CD8-positive, alpha-beta memory T cell (primary cell): ENCODE measurements around the gene C10orf90. TPM values are rescaled to one million over a fixed set of nuclear protein-coding genes. Genes with fewer than 3 reads are reported as not detected.

Experiments
- CTCF ChIA-PET: fragments of 350-600 bp; sonication (Branson Sonifier 250); formaldehyde crosslinking; loops from one replicate; lab custom pipeline; 2021; ENCODE audit warnings: antibody characterized with exemption; lab: Charles Lee
- POLR2A ChIA-PET: fragments of 350-600 bp; sonication (Branson Sonifier 250); formaldehyde crosslinking; loops from one replicate; lab custom pipeline; 2021; ENCODE audit warnings: antibody characterized with exemption; lab: Charles Lee
- DNase-seq, 5 donors: peaks; one replicate each; pipeline versions ENCODE4 v3.0.0 to v3.0.0-alpha.2; 2020 to 2022; ENCODE audit warnings: mixed read lengths in 1 of 5
- H3K27ac ChIP-seq: one replicate; pipeline ENCODE4 v1.7.0; 2013; ENCODE audit warnings: low read depth, mild to moderate bottlenecking, low read length, moderate library complexity
- H3K27me3 ChIP-seq: 2 replicates; pipeline ENCODE4 v1.7.0; 2013; ENCODE audit warnings: low read length, mild to moderate bottlenecking; ENCODE audit not compliant: insufficient read depth, poor library complexity, severe bottlenecking
- H3K36me3 ChIP-seq: 2 replicates; pipeline ENCODE4 v1.7.0; 2013; ENCODE audit warnings: mild to moderate bottlenecking, low read length, moderate library complexity; ENCODE audit not compliant: insufficient read depth
- H3K4me1 ChIP-seq: 2 replicates; pipeline ENCODE4 v1.7.0; 2013; ENCODE audit warnings: mild to moderate bottlenecking, low read length, moderate library complexity; ENCODE audit not compliant: insufficient read depth
- H3K4me3 ChIP-seq: 2 replicates; pipeline ENCODE4 v1.7.0; 2013; ENCODE audit warnings: mild to moderate bottlenecking, low read length
- H3K9me3 ChIP-seq: 2 replicates; pipeline ENCODE4 v1.7.0; 2013; ENCODE audit warnings: mild to moderate bottlenecking, low read length
- H3K27ac Mint-ChIP-seq, 8 donors: one replicate each; pipeline ENCODE4 v1.8.0; 2020 to 2021; ENCODE audit warnings: mixed read lengths in 8 of 8, mild to moderate bottlenecking in 6 of 8, inconsistent platforms in 3 of 8, moderate library complexity in 3 of 8
- H3K27me3 Mint-ChIP-seq, 2 donors: one replicate each; pipeline ENCODE4 v1.8.0; 2020 to 2021; ENCODE audit warnings: mixed read lengths in 2 of 2, mild to moderate bottlenecking in 1 of 2, moderate library complexity in 1 of 2
- H3K36me3 Mint-ChIP-seq, 3 donors: one replicate each; pipeline ENCODE4 v1.8.0; 2020 to 2021; ENCODE audit warnings: mixed read lengths in 3 of 3, inconsistent platforms in 1 of 3, mild to moderate bottlenecking in 1 of 3
- H3K4me1 Mint-ChIP-seq, 3 donors: one replicate each; pipeline ENCODE4 v1.8.0; 2020 to 2021; ENCODE audit warnings: mixed read lengths in 3 of 3, inconsistent platforms in 1 of 3, mild to moderate bottlenecking in 1 of 3
- H3K4me3 Mint-ChIP-seq, 7 donors: one replicate each; pipeline ENCODE4 v1.8.0; 2020 to 2021; ENCODE audit warnings: mixed read lengths in 7 of 7, mild to moderate bottlenecking in 6 of 7, moderate library complexity in 4 of 7, inconsistent platforms in 2 of 7
- H3K9me3 Mint-ChIP-seq, 5 donors: one replicate each; pipeline ENCODE4 v1.8.0; 2020 to 2022; ENCODE audit warnings: mixed read lengths in 5 of 5, mild to moderate bottlenecking in 3 of 5, moderate library complexity in 2 of 5, inconsistent platforms in 1 of 5
- polyA plus RNA-seq: library from polyadenylated mRNA; unstranded; fragments of 300-500 nt; fragmentation: Illumina TruSeq; gene quantifications from one replicate; pipeline ENCODE4 v1.2.3, GENCODE V29; 2021
- total RNA-seq, 2 experiments: library from RNA; stranded (reverse); gene quantifications; one replicate each; pipeline ENCODE4 v1.2.3, GENCODE V29; 2021

Gene C10orf90
- total and polyA plus RNA-seq, 3 experiments from 2014 or later = not detected

DNA sequence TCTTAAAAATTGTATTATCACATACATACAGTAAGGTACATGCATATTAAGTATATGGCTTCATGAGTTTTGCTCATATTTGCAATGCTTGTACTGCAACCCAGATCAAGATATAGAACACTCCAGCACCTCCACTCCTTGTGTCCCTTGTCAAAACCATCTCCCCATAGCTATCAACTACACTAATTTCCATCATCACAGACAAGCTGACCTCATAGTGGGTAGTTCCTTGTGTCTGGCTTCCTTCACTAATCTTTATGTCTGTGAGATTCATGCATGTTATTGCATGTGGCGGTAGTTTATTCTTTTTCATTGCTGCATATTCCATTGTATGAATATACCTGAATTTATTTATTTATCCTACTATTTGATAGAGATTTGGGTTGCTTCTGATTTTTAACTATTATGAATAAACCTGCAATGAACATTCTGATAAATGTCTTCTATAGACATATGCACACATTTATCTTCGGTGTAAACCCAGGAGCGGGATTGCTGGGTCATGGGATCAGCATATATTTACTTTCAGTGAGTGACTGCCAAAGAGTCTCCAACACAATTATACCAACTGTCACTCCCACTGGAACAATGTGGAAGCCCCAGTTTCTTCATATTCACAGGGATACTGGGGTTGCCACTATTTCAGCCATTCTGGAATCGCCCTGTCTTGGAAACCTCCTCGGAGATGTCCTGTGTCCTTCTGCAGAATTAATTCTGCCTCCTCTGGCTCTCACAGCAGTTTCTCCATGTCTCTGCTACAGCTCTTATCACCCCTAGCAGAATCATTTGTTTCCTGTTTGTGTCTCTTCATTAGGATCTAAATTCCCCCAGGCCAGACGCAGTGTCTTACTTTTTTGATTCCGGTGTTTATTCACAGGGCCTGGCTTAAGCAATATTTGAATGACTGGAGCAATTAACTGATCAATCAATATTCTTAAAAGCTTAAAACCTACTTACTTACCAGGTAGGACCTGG lies 267.5 kb downstream of the C10orf90 start:
- no peaks in the 10 kb centered on the region for H3K36me3 ChIP-seq
- no peaks in the 10 kb centered on the region for H3K27me3 ChIP-seq
- Mint-ChIP-seq H3K36me3 (no peaks in the 10 kb centered on the region), H3K4me3 (no peak overlapping the region), H3K27ac (no peak overlapping the region), H3K27me3 (no peaks in the 10 kb centered on the region), H3K4me1 (peaks cover 0 to 4% (median 3%) of the 10 kb centered on the region in 3 donors), H3K9me3 (peaks cover 0 to 3% (median 0%) of the 10 kb centered on the region in 5 donors)
- ChIA-PET POLR2A (no interaction called here), CTCF (no interaction called here)
- no peak overlapping the region for H3K4me3 ChIP-seq
- no peaks in the 10 kb centered on the region for H3K4me1 ChIP-seq
- DNase-seq = no peak
- H3K27ac ChIP-seq = no peak overlapping the region
- H3K9me3 ChIP-seq = no peaks in the 10 kb centered on the region

- Mint-ChIP-seq H3K9me3 (peaks cover 0 to 7% (median 1%) of the 10 kb centered on the region in 5 donors), H3K4me1 (peaks cover 0 to 6% (median 4%) of the 10 kb centered on the region in 3 donors), H3K27me3 (no peaks in the 10 kb centered on the region), H3K27ac (no peak overlapping the region), H3K36me3 (peaks cover 0 to 3% (median 0%) of the 10 kb centered on the region in 3 donors), H3K4me3 (no peak overlapping the region)
- CTCF ChIA-PET = no interaction called here
- Histone ChIP-seq H3K36me3 (no peaks in the 10 kb centered on the region), H3K27ac (no peak overlapping the region), H3K4me3 (no peak overlapping the region), H3K27me3 (no peaks in the 10 kb centered on the region), H3K4me1 (no peaks in the 10 kb centered on the region), H3K9me3 (no peaks in the 10 kb centered on the region)
- DNase-seq = no peak
- POLR2A ChIA-PET = no interaction called here
These were observed 269.9 kb downstream of the C10orf90 start for GRCh38 chr10:126400641-126401040.

DNA sequence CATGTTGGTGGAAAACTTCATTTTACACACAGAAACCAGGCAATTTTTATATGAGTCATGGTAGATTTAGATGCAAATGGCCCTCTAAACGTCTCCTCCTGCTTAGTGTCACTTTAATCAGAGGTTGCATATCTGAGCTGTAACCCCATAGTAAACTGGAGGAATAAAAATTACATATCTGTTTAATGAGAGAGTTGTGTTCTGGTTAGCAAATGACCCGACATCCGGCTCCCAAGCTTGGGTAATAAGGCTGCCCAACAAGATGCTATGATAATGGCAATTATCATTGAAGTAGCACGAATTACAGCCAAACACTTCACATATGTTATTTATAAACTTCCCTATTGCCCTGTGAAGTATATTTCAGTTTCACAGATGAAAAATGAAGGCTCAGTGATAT lies 271.6 kb downstream of the C10orf90 start:
- POLR2A ChIA-PET = no interaction called here
- Histone ChIP-seq H3K36me3 (no peaks in the 10 kb centered on the region), H3K4me3 (no peak overlapping the region), H3K4me1 (no peaks in the 10 kb centered on the region), H3K9me3 (no peaks in the 10 kb centered on the region), H3K27me3 (no peaks in the 10 kb centered on the region), H3K27ac (no peak overlapping the region)
- H3K4me1 Mint-ChIP-seq = peaks cover 0 to 6% (median 4%) of the 10 kb centered on the region in 3 donors
- peak overlapping the region in 2 of 7 donors; percentile 20 to 30 for H3K4me3 Mint-ChIP-seq
- H3K36me3 Mint-ChIP-seq = peaks cover 0 to 3% (median 0%) of the 10 kb centered on the region in 3 donors
- no peak for DNase-seq
- no peaks in the 10 kb centered on the region for H3K27me3 Mint-ChIP-seq
- CTCF ChIA-PET = no interaction called here
- peaks cover 0 to 14% (median 3%) of the 10 kb centered on the region in 5 donors for H3K9me3 Mint-ChIP-seq
- H3K27ac Mint-ChIP-seq = peak overlapping the region in 1 of 8 donors; percentile 27

- Histone ChIP-seq H3K27me3 (no peaks in the 10 kb centered on the region), H3K27ac (no peak overlapping the region), H3K36me3 (no peaks in the 10 kb centered on the region), H3K9me3 (no peaks in the 10 kb centered on the region), H3K4me1 (no peaks in the 10 kb centered on the region), H3K4me3 (no peak overlapping the region)
- ChIA-PET POLR2A (no interaction called here), CTCF (no interaction called here)
- H3K27ac Mint-ChIP-seq = peak overlapping the region in 6 of 8 donors; percentile 44 to 92 (median 74)
- DNase-seq = no peak
- peaks cover 0 to 3% (median 0%) of the 10 kb centered on the region in 3 donors for H3K36me3 Mint-ChIP-seq
- peak overlapping the region in 5 of 7 donors; percentile 4 to 69 (median 50) for H3K4me3 Mint-ChIP-seq
- peaks cover 0 to 6% (median 4%) of the 10 kb centered on the region in 3 donors for H3K4me1 Mint-ChIP-seq
- no peaks in the 10 kb centered on the region for H3K27me3 Mint-ChIP-seq
- peaks cover 0 to 14% (median 3%) of the 10 kb centered on the region in 5 donors for H3K9me3 Mint-ChIP-seq
These were observed 272.1 kb downstream of the C10orf90 start for GRCh38 chr10:126398383-126398743.

DNA sequence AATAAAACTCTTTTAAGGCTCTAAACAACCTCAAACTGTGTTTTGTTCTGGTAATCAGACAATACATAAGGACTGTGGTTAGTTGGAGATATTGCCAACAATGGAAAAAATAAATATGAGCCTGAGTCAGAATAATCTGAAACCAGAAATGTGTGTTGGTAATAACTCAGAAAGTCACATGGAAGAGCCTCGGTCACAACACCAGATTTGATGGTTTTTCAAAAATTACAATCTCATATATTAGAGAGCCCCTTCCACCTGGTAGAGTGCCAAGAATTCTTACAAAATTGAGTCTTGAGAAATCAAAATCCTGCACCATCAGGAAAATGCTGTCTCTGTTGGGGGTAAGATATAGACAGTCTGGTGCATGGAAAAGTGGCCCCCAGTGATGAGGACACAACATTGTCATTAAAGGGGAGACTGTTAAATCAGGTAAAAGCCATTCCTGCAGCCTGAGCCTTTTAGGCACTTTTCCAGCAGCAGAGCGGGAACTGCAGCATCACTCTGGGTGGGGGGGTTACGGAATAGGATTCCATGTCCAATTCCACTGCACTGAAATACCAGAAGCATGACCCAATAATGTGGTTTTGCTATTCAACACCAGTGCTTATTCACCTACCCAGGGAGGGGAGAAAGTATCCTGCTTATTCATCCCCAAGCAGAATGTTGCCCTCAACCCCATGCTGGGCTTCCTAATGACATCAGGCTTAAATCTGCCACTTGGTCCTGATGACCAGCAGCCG lies 272.7 kb downstream of the C10orf90 start:
- Mint-ChIP-seq H3K36me3 (peaks cover 0 to 3% (median 0%) of the 10 kb centered on the region in 3 donors), H3K27ac (peak overlapping the region in 6 of 8 donors; percentile 44 to 92 (median 74)), H3K4me3 (peak overlapping the region in 1 of 7 donors; percentile 65), H3K9me3 (peaks cover 0 to 14% (median 3%) of the 10 kb centered on the region in 5 donors), H3K27me3 (no peaks in the 10 kb centered on the region), H3K4me1 (peaks cover 0 to 6% (median 4%) of the 10 kb centered on the region in 3 donors)
- H3K27ac ChIP-seq = no peak overlapping the region
- no peaks in the 10 kb centered on the region for H3K27me3 ChIP-seq
- no peak overlapping the region for H3K4me3 ChIP-seq
- DNase-seq = no peak
- no peaks in the 10 kb centered on the region for H3K9me3 ChIP-seq
- no peaks in the 10 kb centered on the region for H3K36me3 ChIP-seq
- ChIA-PET POLR2A (no interaction called here), CTCF (no interaction called here)
- no peaks in the 10 kb centered on the region for H3K4me1 ChIP-seq

DNA sequence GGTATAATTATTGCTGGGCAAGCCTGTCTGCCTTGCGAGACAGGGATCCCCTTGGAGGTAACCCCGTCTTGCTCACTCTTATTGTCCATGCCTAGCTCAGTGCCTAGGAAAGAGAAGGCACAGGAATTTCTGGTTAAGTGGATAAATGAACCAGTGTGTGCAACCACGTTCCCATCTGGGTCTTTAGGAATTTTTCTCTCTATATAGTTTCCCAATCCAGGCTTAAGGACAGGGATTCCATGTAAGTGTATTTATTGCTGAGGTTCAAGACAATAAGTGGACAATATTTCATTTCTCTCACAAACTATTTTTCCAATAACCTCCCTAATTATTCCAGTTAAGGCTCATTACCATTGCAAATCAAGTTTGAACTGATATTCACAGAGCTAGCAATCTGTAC lies 273.3 kb downstream of the C10orf90 start:
- DNase-seq = no peak
- Mint-ChIP-seq H3K27me3 (peaks cover 0 to under 1% of the 10 kb centered on the region in 2 donors), H3K27ac (peak overlapping the region in 3 of 8 donors; percentile 12 to 52 (median 32)), H3K36me3 (peaks cover 0 to 3% (median 0%) of the 10 kb centered on the region in 3 donors), H3K9me3 (peaks cover 0 to 14% (median 3%) of the 10 kb centered on the region in 5 donors), H3K4me3 (no peak overlapping the region), H3K4me1 (peaks cover 0 to 6% (median 4%) of the 10 kb centered on the region in 3 donors)
- H3K9me3 ChIP-seq = no peaks in the 10 kb centered on the region
- POLR2A ChIA-PET = no interaction called here
- H3K27ac ChIP-seq = no peak overlapping the region
- no peaks in the 10 kb centered on the region for H3K36me3 ChIP-seq
- no peaks in the 10 kb centered on the region for H3K27me3 ChIP-seq
- CTCF ChIA-PET = no interaction called here
- no peak overlapping the region for H3K4me3 ChIP-seq
- no peaks in the 10 kb centered on the region for H3K4me1 ChIP-seq

DNA sequence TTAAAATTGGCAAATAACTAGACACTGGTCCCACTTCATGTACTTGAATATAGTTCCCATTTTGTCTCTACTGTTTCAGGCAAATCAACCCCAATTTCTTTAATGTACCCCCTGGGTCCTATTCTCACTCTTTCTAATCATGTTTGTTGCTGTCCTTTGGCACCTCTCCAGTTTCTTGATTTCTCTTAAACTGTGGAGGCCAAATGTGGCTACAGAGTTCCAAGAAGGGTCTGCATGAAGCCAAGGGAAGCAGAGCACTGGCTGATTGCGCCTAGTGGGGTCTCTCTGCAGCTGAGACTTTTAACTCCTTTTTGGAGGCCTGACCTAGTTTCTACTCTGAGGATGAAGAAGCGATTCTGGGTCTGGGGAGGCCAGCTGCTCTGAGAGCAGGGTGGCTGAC lies 275.5 kb downstream of the C10orf90 start:
- POLR2A ChIA-PET = no interaction called here
- Histone ChIP-seq H3K27me3 (no peaks in the 10 kb centered on the region), H3K4me1 (no peaks in the 10 kb centered on the region), H3K36me3 (no peaks in the 10 kb centered on the region), H3K9me3 (no peaks in the 10 kb centered on the region), H3K27ac (no peak overlapping the region), H3K4me3 (no peak overlapping the region)
- H3K9me3 Mint-ChIP-seq = peaks cover 2 to 20% (median 6%) of the 10 kb centered on the region in 5 donors
- peaks cover 0 to 3% of the 10 kb centered on the region in 2 donors for H3K27me3 Mint-ChIP-seq
- CTCF ChIA-PET = no interaction called here
- DNase-seq = no peak
- peaks cover 0 to 3% (median 0%) of the 10 kb centered on the region in 3 donors for H3K36me3 Mint-ChIP-seq
- peak overlapping the region in 1 of 8 donors; percentile 4 for H3K27ac Mint-ChIP-seq
- no peak overlapping the region for H3K4me3 Mint-ChIP-seq
- peaks cover 0 to 17% (median 14%) of the 10 kb centered on the region in 3 donors for H3K4me1 Mint-ChIP-seq
